Measurements from ENCODE around the gene TP53BP1.

TP53BP1 gene

GRCh38 chr15:43376017-43376705 is 116.8 kb downstream of the TP53BP1 start:
- H3K4me3 ChIP-seq (ENCODE audit: low read length): no peak overlapping the region
- peak; percentile 28 for DNase-seq (ENCODE audit: low read depth)
- TF ChIP-seq, protein P1, sequence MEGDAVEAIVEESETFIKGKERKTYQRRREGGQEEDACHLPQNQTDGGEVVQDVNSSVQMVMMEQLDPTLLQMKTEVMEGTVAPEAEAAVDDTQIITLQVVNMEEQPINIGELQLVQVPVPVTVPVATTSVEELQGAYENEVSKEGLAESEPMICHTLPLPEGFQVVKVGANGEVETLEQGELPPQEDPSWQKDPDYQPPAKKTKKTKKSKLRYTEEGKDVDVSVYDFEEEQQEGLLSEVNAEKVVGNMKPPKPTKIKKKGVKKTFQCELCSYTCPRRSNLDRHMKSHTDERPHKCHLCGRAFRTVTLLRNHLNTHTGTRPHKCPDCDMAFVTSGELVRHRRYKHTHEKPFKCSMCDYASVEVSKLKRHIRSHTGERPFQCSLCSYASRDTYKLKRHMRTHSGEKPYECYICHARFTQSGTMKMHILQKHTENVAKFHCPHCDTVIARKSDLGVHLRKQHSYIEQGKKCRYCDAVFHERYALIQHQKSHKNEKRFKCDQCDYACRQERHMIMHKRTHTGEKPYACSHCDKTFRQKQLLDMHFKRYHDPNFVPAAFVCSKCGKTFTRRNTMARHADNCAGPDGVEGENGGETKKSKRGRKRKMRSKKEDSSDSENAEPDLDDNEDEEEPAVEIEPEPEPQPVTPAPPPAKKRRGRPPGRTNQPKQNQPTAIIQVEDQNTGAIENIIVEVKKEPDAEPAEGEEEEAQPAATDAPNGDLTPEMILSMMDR (conservative IDR thresholded peaks at IDR 0.05; ENCODE audit: low read length): peak; percentile 86

DNA sequence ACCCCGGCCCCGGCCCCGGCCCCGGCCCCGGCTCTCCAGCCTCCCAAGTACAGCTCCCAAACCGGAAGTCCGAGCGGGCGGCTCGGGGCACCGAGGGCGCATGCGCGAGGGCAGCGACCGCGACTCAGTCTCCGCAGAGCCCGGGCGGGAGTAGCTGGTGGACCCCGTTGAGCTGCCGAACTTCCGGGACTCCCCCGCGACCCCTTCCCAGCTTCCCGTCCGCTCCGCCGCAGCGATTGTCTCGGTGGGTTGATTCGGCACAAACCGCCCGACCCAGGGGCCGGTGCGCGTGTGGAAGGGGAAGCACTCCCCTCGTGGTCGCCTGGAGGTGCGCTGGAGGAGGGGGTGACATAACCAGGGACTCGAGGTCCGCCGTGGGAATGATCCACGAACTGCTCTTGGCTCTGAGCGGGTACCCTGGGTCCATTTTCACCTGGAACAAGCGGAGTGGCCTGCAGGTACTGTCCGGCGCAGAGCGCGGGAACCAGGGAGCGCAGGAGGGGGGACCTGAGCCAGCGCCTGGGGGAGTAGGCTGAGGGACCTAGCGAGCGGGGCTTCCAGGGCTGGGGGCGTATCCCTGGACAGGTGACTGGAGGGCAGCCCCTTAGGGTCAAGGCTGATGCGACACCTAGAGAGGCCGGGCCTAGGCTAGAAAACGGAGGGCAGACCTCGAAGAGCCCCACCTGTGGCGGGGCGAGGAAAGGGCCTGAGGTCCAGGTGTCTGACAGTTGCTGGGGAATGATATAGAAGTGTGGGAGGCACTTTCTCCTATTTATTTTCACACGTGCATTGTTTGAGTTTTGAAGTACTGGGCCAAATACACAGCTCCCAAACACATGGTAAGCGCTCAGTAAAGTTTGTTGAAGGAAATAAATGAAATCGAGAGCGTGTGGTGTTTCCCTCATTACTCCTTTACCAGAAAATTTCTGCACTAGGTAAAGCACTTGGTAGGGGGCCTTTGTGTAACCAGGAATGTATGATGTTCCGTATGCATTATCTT is 121.7 kb downstream of the TP53BP1 start, which contains the start of the genes TUBGCP4 and ZSCAN29:
Gene TUBGCP4 (plus strand): TSS at position 127 of the 1,000 bp plus-strand sequence. CDS start 254 bp downstream, at position 381.
Gene ZSCAN29 (minus strand): TSS at position 69 of the 1,000 bp plus-strand sequence. CDS start 1,130 bp downstream, outside the sequence.
- TF ChIP-seq, protein P1 (conservative IDR thresholded peaks at IDR 0.05; ENCODE audit: low read length): peak; percentile 21
- DNase-seq (ENCODE audit: low read depth): peak; percentile 68
- peak within 1 kb of the TSS; percentile 95 for H3K4me3 ChIP-seq (ENCODE audit: low read length)

GRCh38 chr15:43370310-43370974 is 122.5 kb downstream of the TP53BP1 start:
- TF ChIP-seq, protein P1 (conservative IDR thresholded peaks at IDR 0.05; ENCODE audit: low read length): no peak
- peak; percentile 26 for DNase-seq (ENCODE audit: low read depth)
- peak overlapping the region; percentile 95 for H3K4me3 ChIP-seq (ENCODE audit: low read length)

- H3K4me3 ChIP-seq (ENCODE audit: low read length): no peak overlapping the region
- TF ChIP-seq, protein P1 (conservative IDR thresholded peaks at IDR 0.05; ENCODE audit: low read length): no peak
- no peak for DNase-seq (ENCODE audit: low read depth)
Observed at GRCh38 chr15:43361313-43361903, 131.5 kb downstream of the TP53BP1 start.

DNA sequence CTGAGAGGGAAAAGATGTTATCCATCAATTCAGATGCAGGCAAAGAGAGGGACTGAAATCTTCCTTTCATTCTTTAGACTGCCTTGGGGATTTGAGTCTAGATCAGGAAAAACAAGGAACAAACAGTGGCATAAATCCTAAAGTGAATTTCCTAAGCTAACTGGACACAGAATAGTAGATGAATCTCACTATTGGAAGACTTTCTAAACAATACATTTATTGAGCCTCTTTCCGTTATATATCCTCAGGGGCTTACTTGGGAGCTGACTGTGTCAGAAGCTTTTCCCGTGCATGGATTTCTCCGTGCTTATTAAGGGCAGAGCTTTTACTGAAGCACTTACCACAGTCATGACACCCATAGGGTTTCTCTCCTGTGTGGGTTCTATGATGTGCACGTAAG is 132.1 kb downstream of the TP53BP1 start:
- no peak overlapping the region for H3K4me3 ChIP-seq (ENCODE audit: low read length)
- TF ChIP-seq, protein P1 (conservative IDR thresholded peaks at IDR 0.05; ENCODE audit: low read length): no peak
- no peak for DNase-seq (ENCODE audit: low read depth)
